Stomach smooth muscle (tissue), 2 donors: ENCODE data around the gene RBM45.

Source experiments
- H3K27ac ChIP-seq: one replicate; pipeline ENCODE4 v1.7.0; 2013; ENCODE audit warnings: mild to moderate bottlenecking, low read length, inconsistent platforms
- H3K27me3 ChIP-seq, 2 donors: one replicate each; pipeline ENCODE4 v1.7.0; 2013; ENCODE audit warnings: low read length in 2 of 2; ENCODE audit not compliant: insufficient read depth in 2 of 2, control insufficient read depth in 1 of 2
- H3K36me3 ChIP-seq, 2 donors: one replicate each; pipeline ENCODE4 v1.7.0; 2013; ENCODE audit warnings: low read length in 2 of 2; ENCODE audit not compliant: control insufficient read depth in 2 of 2, insufficient read depth in 2 of 2
- H3K4me1 ChIP-seq: one replicate; pipeline ENCODE4 v1.7.0; 2013; ENCODE audit warnings: low read length; ENCODE audit not compliant: control insufficient read depth, insufficient read depth
- H3K4me3 ChIP-seq, 2 donors: one replicate each; pipeline ENCODE4 v1.7.0; 2013; ENCODE audit warnings: low read length in 2 of 2
- H3K9ac ChIP-seq, 2 donors: one replicate each; pipeline ENCODE4 v1.7.0; 2013; ENCODE audit warnings: low read length in 2 of 2, mild to moderate bottlenecking in 1 of 2
- H3K9me3 ChIP-seq, 2 donors: one replicate each; pipeline ENCODE4 v1.7.0; 2013; ENCODE audit warnings: low read length in 2 of 2; ENCODE audit not compliant: control insufficient read depth in 2 of 2
- donor health status: healthy.
- donor health status: Pancreatic carcinoma.

RBM45 gene

GRCh38 chr2:178109813-178110212 lies 2.4 kb upstream of the RBM45 start:
- H3K27ac ChIP-seq = no peak overlapping the region
- H3K9me3 ChIP-seq = no peaks in the 10 kb centered on the region
- H3K9ac ChIP-seq = no peak overlapping the region
- H3K27me3 ChIP-seq = no peaks in the 10 kb centered on the region
- H3K4me1 ChIP-seq = peaks cover 19% of the 10 kb centered on the region
- no peak overlapping the region for H3K4me3 ChIP-seq
- H3K36me3 ChIP-seq = no peaks in the 10 kb centered on the region

- Histone ChIP-seq H3K4me3 (no peak overlapping the region), H3K27ac (no peak overlapping the region), H3K9ac (no peak overlapping the region), H3K27me3 (no peaks in the 10 kb centered on the region), H3K36me3 (no peaks in the 10 kb centered on the region), H3K9me3 (no peaks in the 10 kb centered on the region), H3K4me1 (peaks cover 19% of the 10 kb centered on the region)
These were observed 1.6 kb upstream of the RBM45 start for GRCh38 chr2:178110681-178111080.

DNA sequence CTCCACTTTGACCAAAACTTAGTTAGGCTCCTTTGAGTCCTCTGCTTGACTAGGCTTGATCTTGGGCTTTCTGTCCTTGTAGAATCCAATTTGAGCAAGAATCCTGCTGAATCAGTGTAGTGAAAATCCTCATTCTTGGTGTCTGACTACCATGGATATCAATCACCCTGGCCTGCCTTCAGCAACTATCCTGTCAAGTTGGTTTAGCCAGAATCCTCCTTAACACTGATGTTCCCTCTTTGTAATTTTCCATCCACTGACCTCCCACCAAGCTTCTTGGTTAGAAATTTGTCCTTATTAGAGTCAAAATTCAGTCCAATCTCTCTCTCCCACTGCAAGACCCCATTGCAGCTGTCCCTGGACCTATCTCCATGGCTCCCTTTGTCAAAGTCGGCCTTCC lies 494 bp upstream of the RBM45 start:
- Histone ChIP-seq H3K4me1 (peaks cover 19% of the 10 kb centered on the region), H3K36me3 (peaks cover 0 to 2% of the 10 kb centered on the region in 2 donors), H3K4me3 (peak overlapping the region; percentile 99), H3K9ac (peak overlapping the region in 1 of 2 donors; percentile 42), H3K27me3 (no peaks in the 10 kb centered on the region), H3K27ac (peak overlapping the region; percentile 74), H3K9me3 (no peaks in the 10 kb centered on the region)

DNA sequence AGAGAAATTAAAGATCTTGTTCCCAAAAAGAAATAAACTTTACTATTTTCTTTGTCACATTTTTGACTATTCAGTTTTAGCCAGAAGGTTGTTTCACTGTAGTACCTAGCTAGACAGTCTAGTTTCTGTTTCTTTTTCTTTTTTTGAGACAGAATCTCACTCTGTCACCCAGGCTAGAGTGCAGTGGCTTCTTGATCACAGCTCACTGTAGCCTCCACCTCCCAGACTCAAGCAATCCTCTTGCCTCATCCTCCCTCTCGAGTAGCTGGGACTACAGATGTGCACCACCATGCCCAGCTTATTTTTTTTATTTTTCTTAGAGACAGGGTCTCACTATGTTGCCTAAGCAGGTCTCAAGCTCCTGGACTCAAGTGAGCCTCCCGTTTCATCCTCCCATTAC lies 2.2 kb downstream of the RBM45 start:
- Histone ChIP-seq H3K36me3 (peaks cover 5% of the 10 kb centered on the region in 2 donors), H3K27ac (no peak overlapping the region), H3K27me3 (no peaks in the 10 kb centered on the region), H3K9me3 (no peaks in the 10 kb centered on the region), H3K4me1 (peaks cover 19% of the 10 kb centered on the region), H3K4me3 (no peak overlapping the region), H3K9ac (no peak overlapping the region)

DNA sequence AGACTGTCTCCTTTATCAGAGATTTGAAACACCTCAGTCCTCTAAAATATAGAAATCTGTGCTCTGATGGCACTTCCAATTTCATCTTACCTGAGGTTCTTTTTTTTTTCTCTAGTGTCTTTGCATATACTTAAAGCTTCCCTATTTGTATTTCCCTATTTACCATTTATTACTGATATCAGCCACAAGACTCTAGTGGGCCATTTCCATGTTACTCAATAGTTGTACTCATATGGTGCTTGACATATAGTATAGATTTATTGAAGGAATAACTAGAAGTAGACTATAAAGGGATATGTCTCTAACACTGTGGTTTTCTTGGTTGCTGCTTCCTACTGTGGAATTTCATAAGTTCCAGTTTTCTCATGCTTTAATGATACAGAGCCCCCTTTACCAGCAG lies 3.0 kb downstream of the RBM45 start:
- H3K4me1 ChIP-seq = peaks cover 19% of the 10 kb centered on the region
- no peak overlapping the region for H3K9ac ChIP-seq
- no peak overlapping the region for H3K27ac ChIP-seq
- no peak overlapping the region for H3K4me3 ChIP-seq
- no peaks in the 10 kb centered on the region for H3K9me3 ChIP-seq
- H3K27me3 ChIP-seq = no peaks in the 10 kb centered on the region
- peaks cover 5% of the 10 kb centered on the region in 2 donors for H3K36me3 ChIP-seq

- no peaks in the 10 kb centered on the region for H3K27me3 ChIP-seq
- H3K27ac ChIP-seq = no peak overlapping the region
- peaks cover 10% of the 10 kb centered on the region for H3K4me1 ChIP-seq
- peaks cover 8 to 21% of the 10 kb centered on the region in 2 donors for H3K36me3 ChIP-seq
- no peak overlapping the region for H3K4me3 ChIP-seq
- no peaks in the 10 kb centered on the region for H3K9me3 ChIP-seq
- no peak overlapping the region for H3K9ac ChIP-seq
These were observed 5.5 kb downstream of the RBM45 start for GRCh38 chr2:178117725-178118124.

GRCh38 chr2:178119179-178119922 lies 7.1 kb downstream of the RBM45 start:
- Histone ChIP-seq H3K27me3 (no peaks in the 10 kb centered on the region), H3K36me3 (peaks cover 9 to 28% of the 10 kb centered on the region in 2 donors), H3K27ac (no peak overlapping the region), H3K4me3 (no peak overlapping the region), H3K9ac (no peak overlapping the region), H3K4me1 (no peaks in the 10 kb centered on the region), H3K9me3 (no peaks in the 10 kb centered on the region)

DNA sequence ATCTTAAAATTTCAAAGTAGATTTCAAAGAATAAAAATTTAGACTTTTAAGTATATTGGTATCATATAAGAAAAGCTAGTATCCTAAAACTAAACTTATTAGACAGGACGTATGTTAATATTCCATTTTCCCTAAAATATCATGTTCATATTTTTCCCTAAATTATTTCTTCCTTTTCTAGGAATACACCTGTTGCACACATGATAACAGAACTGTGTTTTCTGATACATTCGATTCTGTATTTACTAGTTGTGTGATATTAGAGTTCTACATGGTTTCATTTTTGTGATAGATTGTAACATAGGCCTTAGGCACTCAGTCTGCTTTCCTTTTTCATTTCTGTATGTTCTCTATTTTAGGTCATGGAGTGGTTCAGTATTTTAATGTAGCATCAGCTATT lies 10.9 kb downstream of the RBM45 start:
- H3K4me3 ChIP-seq = no peak overlapping the region

DNA sequence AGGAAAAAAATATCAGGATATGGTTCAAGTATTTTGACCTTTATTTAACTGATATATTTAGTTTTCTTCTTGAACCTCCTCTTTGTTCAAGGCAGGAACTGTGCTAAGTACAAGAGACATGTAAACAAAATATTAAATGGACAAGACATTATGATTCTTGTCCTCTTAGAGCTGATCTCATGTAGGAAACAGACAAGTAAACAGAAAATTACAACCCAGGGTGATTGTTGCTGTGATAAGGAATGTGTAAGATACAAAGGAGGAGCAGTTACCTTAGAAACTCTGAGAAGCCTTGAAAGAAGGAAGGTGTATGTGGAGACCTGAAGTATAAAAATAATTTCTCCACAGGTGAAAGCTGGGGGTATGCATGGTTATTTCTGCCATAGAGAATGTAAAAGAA lies 12.9 kb downstream of the RBM45 start:
- no peak overlapping the region for H3K9ac ChIP-seq
- H3K36me3 ChIP-seq = peaks cover 11 to 23% of the 10 kb centered on the region in 2 donors
- no peak overlapping the region for H3K4me3 ChIP-seq
- no peak overlapping the region for H3K27ac ChIP-seq
- H3K27me3 ChIP-seq = no peaks in the 10 kb centered on the region
- H3K9me3 ChIP-seq = no peaks in the 10 kb centered on the region
- H3K4me1 ChIP-seq = no peaks in the 10 kb centered on the region

More for the DNA sequence above, 10.9 kb downstream of the RBM45 start:
- Histone ChIP-seq H3K36me3 (peaks cover 14 to 23% of the 10 kb centered on the region in 2 donors), H3K27ac (no peak overlapping the region), H3K27me3 (no peaks in the 10 kb centered on the region), H3K9ac (no peak overlapping the region), H3K9me3 (no peaks in the 10 kb centered on the region), H3K4me1 (no peaks in the 10 kb centered on the region)

- Histone ChIP-seq H3K9ac (no peak overlapping the region), H3K4me3 (no peak overlapping the region), H3K27me3 (no peaks in the 10 kb centered on the region), H3K4me1 (no peaks in the 10 kb centered on the region), H3K36me3 (peaks cover 11 to 19% of the 10 kb centered on the region in 2 donors), H3K9me3 (no peaks in the 10 kb centered on the region), H3K27ac (no peak overlapping the region)
These were observed 13.6 kb downstream of the RBM45 start for GRCh38 chr2:178125862-178126261.

DNA sequence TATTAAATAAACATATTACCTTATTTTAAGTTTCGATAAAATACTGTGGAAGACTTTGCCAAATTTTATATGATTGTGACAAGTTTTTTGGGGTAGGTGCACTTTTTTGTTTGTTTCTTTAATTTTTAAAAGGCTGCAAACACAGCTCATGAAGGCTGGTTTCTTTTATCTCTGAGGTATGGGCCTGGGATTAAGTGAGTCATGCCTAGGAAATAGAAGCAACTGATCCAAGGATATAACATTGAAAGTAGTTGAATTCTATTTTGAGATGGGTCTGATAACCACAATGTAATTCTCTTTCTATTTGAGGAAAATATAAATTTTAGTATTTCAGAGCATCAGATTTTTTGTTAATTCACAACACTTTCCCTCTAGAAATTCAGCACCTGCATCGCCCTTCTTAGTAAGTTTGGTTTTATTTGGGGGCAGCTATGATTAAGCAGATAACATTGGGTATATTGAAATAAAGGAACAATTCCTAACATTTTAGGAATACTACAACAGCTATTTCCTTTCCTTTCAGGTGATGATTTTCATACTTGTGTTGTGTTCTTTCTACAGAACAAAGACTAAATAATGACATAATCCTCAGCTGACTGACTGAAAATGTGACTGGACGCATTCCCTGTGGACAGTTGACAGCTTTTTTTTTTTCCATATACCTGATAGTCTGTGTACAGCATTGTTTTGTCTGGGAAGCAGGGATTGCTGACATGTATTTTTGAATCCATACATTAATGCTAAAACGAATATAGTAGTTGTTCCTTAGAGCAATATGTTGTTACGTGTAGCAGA lies 16.8 kb downstream of the RBM45 start:
- Histone ChIP-seq H3K9me3 (no peaks in the 10 kb centered on the region), H3K4me3 (no peak overlapping the region), H3K9ac (no peak overlapping the region), H3K4me1 (no peaks in the 10 kb centered on the region), H3K27me3 (no peaks in the 10 kb centered on the region), H3K27ac (no peak overlapping the region), H3K36me3 (peaks cover 0 to 8% of the 10 kb centered on the region in 2 donors)
